HepG2 (cell line): ENCODE measurements around the gene SLC38A3. TPM values are rescaled to one million over a fixed set of nuclear protein-coding genes. Genes with fewer than 3 reads are reported as not detected.

Source experiments
- AKAP8 ChIP-seq: sonication (generic); formaldehyde crosslinking; IDR thresholded peaks from 2 replicates; pipeline ENCODE4 v1.5.1; 2020; ENCODE audit warnings: mild to moderate bottlenecking, missing genetic modification reagents
- CBFB ChIP-seq: sonication (generic); formaldehyde crosslinking; IDR thresholded peaks from 2 replicates; pipeline ENCODE4 v1.4.0; 2020; ENCODE audit warnings: missing genetic modification reagents
- DPF2 ChIP-seq: sonication (generic); formaldehyde crosslinking; IDR thresholded peaks from 2 replicates; pipeline ENCODE4 v1.4.0; 2020; ENCODE audit warnings: mild to moderate bottlenecking, low read depth, missing genetic modification reagents, borderline replicate concordance
- FOXM1 ChIP-seq: sonication (generic); formaldehyde crosslinking; IDR thresholded peaks from 2 replicates; pipeline ENCODE4 v1.5.0; 2020; ENCODE audit warnings: missing genetic modification reagents
- GTF2F1 ChIP-seq: fragments of 150-350 bp; IDR thresholded peaks from 2 replicates; pipeline ENCODE4 v1.6.1; 2014; ENCODE audit warnings: low read length
- KDM5B ChIP-seq: sonication (generic); formaldehyde crosslinking; IDR thresholded peaks from 2 replicates; pipeline ENCODE4 v1.4.0; 2020; ENCODE audit warnings: missing genetic modification reagents, mild to moderate bottlenecking, borderline replicate concordance
- PHB2 ChIP-seq: fragments of 450-650 bp; IDR thresholded peaks from 2 replicates; pipeline ENCODE4 v1.6.1; 2018; ENCODE audit not compliant: partially characterized antibody
- POLR2AphosphoS5 ChIP-seq: IDR thresholded peaks from 2 replicates; pipeline ENCODE4 v1.6.1; 2012; ENCODE audit warnings: low read depth, low read length
- REXO4 ChIP-seq: sonication (generic); formaldehyde crosslinking; IDR thresholded peaks from 2 replicates; pipeline ENCODE4 v1.8.0; 2022; ENCODE audit warnings: missing genetic modification reagents, mild to moderate bottlenecking, borderline replicate concordance
- SAP130 ChIP-seq: IDR thresholded peaks from 2 replicates; pipeline ENCODE4 v1.6.1; 2016; ENCODE audit warnings: low read depth
- SPEN ChIP-seq: sonication (generic); formaldehyde crosslinking; IDR thresholded peaks from 2 replicates; pipeline ENCODE4 v1.5.1; 2020; ENCODE audit warnings: low read depth, mild to moderate bottlenecking, missing genetic modification reagents
- THAP11 ChIP-seq: IDR thresholded peaks from 2 replicates; pipeline ENCODE4 v1.6.1; 2016; ENCODE audit warnings: missing biosample characterization, missing genetic modification reagents
- ZBTB20 ChIP-seq: sonication (generic); formaldehyde crosslinking; IDR thresholded peaks from 2 replicates; pipeline ENCODE4 v1.8.1; 2023; ENCODE audit warnings: missing genetic modification reagents, low read depth, mild to moderate bottlenecking, borderline replicate concordance
- ZBTB21 ChIP-seq: sonication (generic); formaldehyde crosslinking; IDR thresholded peaks from 2 replicates; pipeline ENCODE4 v1.4.0; 2020; ENCODE audit warnings: missing genetic modification reagents
- ZFX ChIP-seq: sonication (generic); formaldehyde crosslinking; IDR thresholded peaks from 2 replicates; pipeline ENCODE4 v1.4.0; 2020; ENCODE audit warnings: mild to moderate bottlenecking, low read depth, missing genetic modification reagents, moderate library complexity
- ZFY ChIP-seq: sonication (generic); formaldehyde crosslinking; IDR thresholded peaks from 2 replicates; pipeline ENCODE4 v1.4.0; 2020; ENCODE audit warnings: missing genetic modification reagents
- ZNF24 ChIP-seq: fragments of 450-650 bp; IDR thresholded peaks from 2 replicates; pipeline ENCODE4 v1.6.1; 2017; ENCODE audit warnings: antibody characterized with exemption, mild to moderate bottlenecking
- ZNF367 ChIP-seq: sonication (generic); formaldehyde crosslinking; IDR thresholded peaks from 2 replicates; pipeline ENCODE4 v1.4.0; 2020; ENCODE audit warnings: missing genetic modification reagents, borderline replicate concordance
- ZNF557 ChIP-seq: sonication (generic); formaldehyde crosslinking; IDR thresholded peaks from 2 replicates; pipeline ENCODE4 v1.4.0; 2020; ENCODE audit warnings: missing genetic modification reagents
- ZNF883 ChIP-seq: sonication (generic); formaldehyde crosslinking; IDR thresholded peaks from 2 replicates; pipeline ENCODE4 v1.5.1; 2020; ENCODE audit warnings: mild to moderate bottlenecking, missing genetic modification reagents; ENCODE audit errors: not compliant biosample characterization
- ZNF891 ChIP-seq: sonication (generic); formaldehyde crosslinking; IDR thresholded peaks from 2 replicates; pipeline ENCODE4 v1.5.0; 2020; ENCODE audit warnings: mild to moderate bottlenecking, missing genetic modification reagents
- ZSCAN21 ChIP-seq: sonication (generic); formaldehyde crosslinking; IDR thresholded peaks from 2 replicates; pipeline ENCODE4 v1.8.0; 2022; ENCODE audit warnings: mild to moderate bottlenecking, missing genetic modification reagents, moderate library complexity, borderline replicate concordance
- polyA plus RNA-seq, 8 experiments: library from polyadenylated mRNA; depleted of rRNA in 3 of 8; stranded (reverse) in 7 of 8; unstranded in 1 of 8; fragments of >200 nt; fragmentation: Illumina TruSeq in 4 of 8; extraction: Trizol in 4 of 8; gene quantifications; 2 replicates each; pipeline versions ENCODE4 v1.2.1 to v1.2.3, GENCODE V29; 2011 to 2016; ENCODE audit warnings: low read depth in 4 of 8, missing spikeins in 1 of 8, mixed read lengths in 1 of 8; ENCODE audit not compliant: insufficient read depth in 1 of 8
- total RNA-seq, 5 experiments: library from RNA; depleted of rRNA; stranded (reverse); fragments of >200 nt; fragmentation: Illumina TruSeq; extraction: Trizol; gene quantifications; 2 replicates each; pipeline ENCODE4 v1.2.3, GENCODE V29; 2016; ENCODE audit warnings: low read depth in 1 of 5
- TF ChIP-seq, protein P1 (sequence below): sonication (generic); formaldehyde crosslinking; conservative IDR thresholded peaks from 2 replicates; pipeline ENCODE4 v1.4.0; 2020; ENCODE audit warnings: mild to moderate bottlenecking, missing genetic modification reagents, moderate library complexity
- TF ChIP-seq, protein P2 (sequence below): sonication (generic); formaldehyde crosslinking; IDR thresholded peaks from 2 replicates; pipeline ENCODE4 v1.5.0; 2020; ENCODE audit warnings: mild to moderate bottlenecking, missing genetic modification reagents
- TF ChIP-seq, protein P3 (sequence below): sonication (generic); formaldehyde crosslinking; IDR thresholded peaks from 2 replicates; pipeline ENCODE4 v1.4.0; 2020; ENCODE audit warnings: mild to moderate bottlenecking, missing genetic modification reagents
- TF ChIP-seq, protein P4 (sequence below): sonication (generic); formaldehyde crosslinking; IDR thresholded peaks from 2 replicates; pipeline ENCODE4 v1.5.1; 2020; ENCODE audit warnings: missing genetic modification reagents, mild to moderate bottlenecking, borderline replicate concordance

The SLC38A3 gene
- total and polyA plus RNA-seq, 2 of the 13 experiments (the other 11 are each of a cell fraction or from before 2014, with no cell fraction given), result 29.8 to 164 TPM

DNA sequence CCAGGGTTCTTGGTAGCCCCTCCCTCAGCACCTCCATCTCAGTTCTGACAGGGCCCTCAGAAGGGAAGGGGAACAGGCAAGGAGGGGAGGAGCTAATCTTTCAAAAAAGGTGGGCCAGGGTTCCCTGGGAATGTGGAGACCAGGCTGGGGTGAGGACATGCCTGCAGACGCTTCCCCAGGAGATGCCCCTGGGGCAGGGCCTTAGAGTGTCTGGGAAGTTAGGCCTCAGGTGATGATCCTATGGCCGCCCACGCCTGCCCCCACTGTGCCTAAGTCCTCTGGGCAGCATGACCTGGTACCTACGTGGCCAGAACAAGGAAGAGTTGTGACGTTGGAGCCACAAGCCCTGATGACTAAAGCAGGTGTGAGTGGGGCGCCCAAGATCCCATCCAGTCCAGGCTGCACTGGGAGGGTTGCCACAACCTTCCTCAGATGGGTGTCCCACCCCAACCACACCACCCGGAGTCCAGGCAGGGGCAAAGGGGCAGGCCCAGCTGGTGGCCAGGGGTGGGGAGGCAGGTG is 60.0 kb downstream of the SLC38A3 start (continued):
- 0 out of 2 replicates have a peak, but pooled peaks have one; percentile 11 for TF ChIP-seq ZNF557
- no peak for TF ChIP-seq ZNF24
- TF ChIP-seq SPEN, result peak; percentile 33; the same call in 1 of the 2 replicates
- no peak for TF ChIP-seq ZBTB20 (CRISPR knock-in tag)
- TF ChIP-seq, protein P1, sequence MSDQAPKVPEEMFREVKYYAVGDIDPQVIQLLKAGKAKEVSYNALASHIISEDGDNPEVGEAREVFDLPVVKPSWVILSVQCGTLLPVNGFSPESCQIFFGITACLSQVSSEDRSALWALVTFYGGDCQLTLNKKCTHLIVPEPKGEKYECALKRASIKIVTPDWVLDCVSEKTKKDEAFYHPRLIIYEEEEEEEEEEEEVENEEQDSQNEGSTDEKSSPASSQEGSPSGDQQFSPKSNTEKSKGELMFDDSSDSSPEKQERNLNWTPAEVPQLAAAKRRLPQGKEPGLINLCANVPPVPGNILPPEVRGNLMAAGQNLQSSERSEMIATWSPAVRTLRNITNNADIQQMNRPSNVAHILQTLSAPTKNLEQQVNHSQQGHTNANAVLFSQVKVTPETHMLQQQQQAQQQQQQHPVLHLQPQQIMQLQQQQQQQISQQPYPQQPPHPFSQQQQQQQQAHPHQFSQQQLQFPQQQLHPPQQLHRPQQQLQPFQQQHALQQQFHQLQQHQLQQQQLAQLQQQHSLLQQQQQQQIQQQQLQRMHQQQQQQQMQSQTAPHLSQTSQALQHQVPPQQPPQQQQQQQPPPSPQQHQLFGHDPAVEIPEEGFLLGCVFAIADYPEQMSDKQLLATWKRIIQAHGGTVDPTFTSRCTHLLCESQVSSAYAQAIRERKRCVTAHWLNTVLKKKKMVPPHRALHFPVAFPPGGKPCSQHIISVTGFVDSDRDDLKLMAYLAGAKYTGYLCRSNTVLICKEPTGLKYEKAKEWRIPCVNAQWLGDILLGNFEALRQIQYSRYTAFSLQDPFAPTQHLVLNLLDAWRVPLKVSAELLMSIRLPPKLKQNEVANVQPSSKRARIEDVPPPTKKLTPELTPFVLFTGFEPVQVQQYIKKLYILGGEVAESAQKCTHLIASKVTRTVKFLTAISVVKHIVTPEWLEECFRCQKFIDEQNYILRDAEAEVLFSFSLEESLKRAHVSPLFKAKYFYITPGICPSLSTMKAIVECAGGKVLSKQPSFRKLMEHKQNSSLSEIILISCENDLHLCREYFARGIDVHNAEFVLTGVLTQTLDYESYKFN (CRISPR knock-in tag), result peak; percentile 38; the same call in 1 of the 2 replicates
- 0 out of 2 replicates have a peak, but pooled peaks have one; percentile 14 for TF ChIP-seq DPF2 (CRISPR knock-in tag)
- peak; percentile 78 for TF ChIP-seq ZNF883 (CRISPR knock-in tag)
- peak; percentile 7; the same call in 1 of the 2 replicates for TF ChIP-seq POLR2AphosphoS5
- peak; percentile 61 for TF ChIP-seq ZFX
- peak; percentile 46; the same call in 1 of the 2 replicates for TF ChIP-seq KDM5B (CRISPR knock-in tag)
- 0 out of 2 replicates have a peak, but pooled peaks have one; percentile 20 for TF ChIP-seq ZSCAN21
- TF ChIP-seq SAP130, result 0 out of 2 replicates have a peak, but pooled peaks have one; percentile 39
- no peak for TF ChIP-seq CBFB
- peak; percentile 63 for TF ChIP-seq AKAP8 (CRISPR knock-in tag)
- TF ChIP-seq, protein P2, sequence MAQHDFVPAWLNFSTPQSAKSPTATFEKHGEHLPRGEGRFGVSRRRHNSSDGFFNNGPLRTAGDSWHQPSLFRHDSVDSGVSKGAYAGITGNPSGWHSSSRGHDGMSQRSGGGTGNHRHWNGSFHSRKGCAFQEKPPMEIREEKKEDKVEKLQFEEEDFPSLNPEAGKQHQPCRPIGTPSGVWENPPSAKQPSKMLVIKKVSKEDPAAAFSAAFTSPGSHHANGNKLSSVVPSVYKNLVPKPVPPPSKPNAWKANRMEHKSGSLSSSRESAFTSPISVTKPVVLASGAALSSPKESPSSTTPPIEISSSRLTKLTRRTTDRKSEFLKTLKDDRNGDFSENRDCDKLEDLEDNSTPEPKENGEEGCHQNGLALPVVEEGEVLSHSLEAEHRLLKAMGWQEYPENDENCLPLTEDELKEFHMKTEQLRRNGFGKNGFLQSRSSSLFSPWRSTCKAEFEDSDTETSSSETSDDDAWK, result no peak
- TF ChIP-seq, protein P3, sequence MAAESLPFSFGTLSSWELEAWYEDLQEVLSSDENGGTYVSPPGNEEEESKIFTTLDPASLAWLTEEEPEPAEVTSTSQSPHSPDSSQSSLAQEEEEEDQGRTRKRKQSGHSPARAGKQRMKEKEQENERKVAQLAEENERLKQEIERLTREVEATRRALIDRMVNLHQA (CRISPR knock-in tag), result no peak
- TF ChIP-seq, protein P4, sequence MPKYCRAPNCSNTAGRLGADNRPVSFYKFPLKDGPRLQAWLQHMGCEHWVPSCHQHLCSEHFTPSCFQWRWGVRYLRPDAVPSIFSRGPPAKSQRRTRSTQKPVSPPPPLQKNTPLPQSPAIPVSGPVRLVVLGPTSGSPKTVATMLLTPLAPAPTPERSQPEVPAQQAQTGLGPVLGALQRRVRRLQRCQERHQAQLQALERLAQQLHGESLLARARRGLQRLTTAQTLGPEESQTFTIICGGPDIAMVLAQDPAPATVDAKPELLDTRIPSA, result no peak
- no peak for TF ChIP-seq THAP11 (CRISPR knock-in tag)
- TF ChIP-seq ZNF367, result 0 out of 2 replicates have a peak, but pooled peaks have one; percentile 40
- TF ChIP-seq ZFY (CRISPR knock-in tag), result 0 out of 2 replicates have a peak, but pooled peaks have one; percentile 9
- peak; percentile 70 for TF ChIP-seq ZBTB21 (CRISPR knock-in tag)
- no peak for TF ChIP-seq GTF2F1
- no peak; the same call in 1 of the 2 replicates for TF ChIP-seq ZNF891 (CRISPR knock-in tag)
- TF ChIP-seq PHB2, result no peak
- no peak for TF ChIP-seq REXO4 (CRISPR knock-in tag)
- TF ChIP-seq FOXM1 (CRISPR knock-in tag), result no peak
